IMR-90 (cell line): ENCODE measurements around the gene CALD1. TPM values are rescaled to one million over a fixed set of nuclear protein-coding genes. Genes with fewer than 3 reads are reported as not detected.

Experiments used
- ATAC-seq: fragments of 200-7000 bp; cut with Tn5 transposase; 2 replicates; pipeline ENCODE4 v1.9.1; 2020; ENCODE audit warnings: low read depth, mild to moderate bottlenecking, moderate library complexity
- BruUV-seq: library from RNA; stranded (reverse); fragments of 400-500 nt; replicated peaks from 2 replicates; lab custom pipeline; 2021; lab: Mats Ljungman, UMichigan
- CTCF ChIA-PET: fragments of 300-600 bp; formaldehyde crosslinking; extraction: SDS; loops from one replicate; lab custom pipeline; 2021; ENCODE audit warnings: antibody characterized with exemption; lab: Yijun Ruan, JAX
- POLR2A ChIA-PET: fragments of 300-600 bp; sonication (Branson Sonifier 250); formaldehyde crosslinking; loops from one replicate; lab custom pipeline; 2022; ENCODE audit warnings: antibody characterized with exemption; ENCODE audit not compliant: unreplicated experiment; lab: Charles Lee
- DNase-seq: peaks from one replicate; pipeline ENCODE4 v3.0.0; 2013
- H2AFZ ChIP-seq: replicated peaks from 2 replicates; pipeline ENCODE3; 2013; ENCODE audit warnings: low read length, mild to moderate bottlenecking; ENCODE audit not compliant: poor library complexity
- H2AK5ac ChIP-seq: 2 replicates; pipeline ENCODE4 v1.6.1; 2013; ENCODE audit warnings: low read depth, low read length, inconsistent platforms
- H2AK9ac ChIP-seq: replicated peaks from 2 replicates; pipeline ENCODE3; 2013; ENCODE audit warnings: mild to moderate bottlenecking, low read depth, low read length, moderate library complexity; ENCODE audit not compliant: poor library complexity
- H2BK120ac ChIP-seq: 2 replicates; pipeline ENCODE4 v1.6.1; 2013; ENCODE audit warnings: low read depth, low read length, inconsistent platforms
- H2BK15ac ChIP-seq: 3 replicates; pipeline ENCODE4 v1.6.1; 2013; ENCODE audit warnings: low read depth, low read length, inconsistent platforms
- H2BK20ac ChIP-seq: 2 replicates; pipeline ENCODE4 v1.6.1; 2013; ENCODE audit warnings: low read depth, mild to moderate bottlenecking, inconsistent platforms, low read length, moderate library complexity
- H2BK5ac ChIP-seq: 2 replicates; pipeline ENCODE4 v1.6.1; 2013; ENCODE audit warnings: mild to moderate bottlenecking, low read depth, low read length, inconsistent platforms; ENCODE audit not compliant: poor library complexity, severe bottlenecking
- H3K14ac ChIP-seq: replicated peaks from 2 replicates; pipeline ENCODE4 v1.6.1; 2013; ENCODE audit warnings: low read depth, low read length, inconsistent platforms
- H3K18ac ChIP-seq: 2 replicates; pipeline ENCODE4 v1.6.1; 2013; ENCODE audit warnings: low read depth, low read length, control low read depth
- H3K23ac ChIP-seq: 2 replicates; pipeline ENCODE4 v1.6.1; 2013; ENCODE audit warnings: low read depth, low read length, inconsistent platforms
- H3K27ac ChIP-seq: 2 replicates; pipeline ENCODE4 v1.5.1; 2013; ENCODE audit warnings: mild to moderate bottlenecking, control low read depth, low read length; ENCODE audit not compliant: insufficient read depth
- H3K27me3 ChIP-seq: 2 replicates; pipeline ENCODE4 v1.6.1; 2013; ENCODE audit warnings: low read length; ENCODE audit not compliant: control insufficient read depth, insufficient read depth
- H3K36me3 ChIP-seq: 2 replicates; pipeline ENCODE4 v1.6.1; 2013; ENCODE audit warnings: low read length, mixed read lengths; ENCODE audit not compliant: control insufficient read depth, insufficient read depth
- H3K4ac ChIP-seq: 2 replicates; pipeline ENCODE4 v1.6.1; 2013; ENCODE audit warnings: low read depth, low read length, inconsistent platforms
- H3K4me1 ChIP-seq: 2 replicates; pipeline ENCODE4 v1.6.1; 2013; ENCODE audit warnings: low read length, mixed read lengths; ENCODE audit not compliant: control insufficient read depth, insufficient read depth
- H3K4me2 ChIP-seq: 2 replicates; pipeline ENCODE4 v1.6.1; 2013; ENCODE audit warnings: low read depth, mild to moderate bottlenecking, control low read depth, low read length, moderate library complexity
- H3K4me3 ChIP-seq: 2 replicates; pipeline ENCODE4 v1.5.1; 2013; ENCODE audit warnings: low read depth, mild to moderate bottlenecking, control low read depth, low read length, moderate library complexity; ENCODE audit not compliant: insufficient read depth
- H3K56ac ChIP-seq: 2 replicates; pipeline ENCODE4 v1.6.1; 2013; ENCODE audit warnings: low read length, inconsistent platforms; ENCODE audit not compliant: insufficient read depth; ENCODE audit errors: extremely low read depth
- H3K79me1 ChIP-seq, 2 experiments: 2 replicates each; pipeline ENCODE4 v1.6.1; 2013; ENCODE audit warnings: low read length in 2 of 2, inconsistent platforms in 1 of 2, low read depth in 1 of 2
- H3K9ac ChIP-seq: 2 replicates; pipeline ENCODE4 v1.6.1; 2013; ENCODE audit warnings: low read depth, low read length, control low read depth
- H3K9me1 ChIP-seq: 2 replicates; pipeline ENCODE4 v1.6.1; 2013; ENCODE audit warnings: low read length, inconsistent platforms; ENCODE audit not compliant: insufficient read depth
- H3K9me3 ChIP-seq: 2 replicates; pipeline ENCODE4 v1.6.1; 2013; ENCODE audit warnings: low read length; ENCODE audit not compliant: control insufficient read depth, insufficient read depth
- H4K20me1 ChIP-seq: 2 replicates; pipeline ENCODE4 v1.6.1; 2013; ENCODE audit warnings: low read length, inconsistent platforms; ENCODE audit not compliant: insufficient read depth
- H4K5ac ChIP-seq: 2 replicates; pipeline ENCODE4 v1.6.1; 2013; ENCODE audit warnings: mild to moderate bottlenecking, low read depth, low read length, control low read depth
- H4K8ac ChIP-seq, 2 experiments: 2 replicates each; pipeline ENCODE4 v1.6.1; 2013; ENCODE audit warnings: low read depth in 2 of 2, low read length in 2 of 2, control low read depth in 1 of 2, inconsistent platforms in 1 of 2
- H4K91ac ChIP-seq: 2 replicates; pipeline ENCODE4 v1.6.1; 2013; ENCODE audit warnings: low read depth, low read length, inconsistent platforms; ENCODE audit not compliant: insufficient read depth
- CHD1 ChIP-seq: IDR thresholded peaks from 2 replicates; pipeline ENCODE4 v1.6.1; 2012; ENCODE audit warnings: low read depth, low read length, improper control_type of control experiment
- MAZ ChIP-seq: IDR thresholded peaks from 2 replicates; pipeline ENCODE4 v1.6.1; 2012; ENCODE audit warnings: low read depth, mild to moderate bottlenecking, low read length, improper control_type of control experiment, moderate library complexity, borderline replicate concordance
- WGBS, 2 experiments: methylation state at CpG; one replicate each; pipeline versions ENCODE4 v1.1.5 to v1.1.7; 2013; ENCODE audit warnings: missing lambda C conversion rate in 2 of 2; ENCODE audit not compliant: insufficient read length in 1 of 2; ENCODE audit errors: extremely low coverage in 2 of 2; 5-methylcytosine and 5-hydroxymethylcytosine counted together
- dilution Hi-C: fragments of 300-500 bp; cut with HindIII; formaldehyde crosslinking; loops from one replicate; pipeline ENCODE4 v1.14.3; 2018; ENCODE audit warnings: low sequenced_read_pairs; ENCODE audit not compliant: unreplicated experiment
- in situ Hi-C: fragments of 300-500 bp; cut with MboI; formaldehyde crosslinking; loops from 3 replicates; pipeline ENCODE4 v1.14.3; 2019; ENCODE audit warnings: low sequenced_read_pairs, inconsistent platforms, mixed read lengths
- intact Hi-C: fragments of 100-400 bp; cut with micrococcal nuclease; formaldehyde crosslinking; loops from 2 replicates; pipeline ENCODE4 v1.10.0; 2022
- polyA plus RNA-seq, 3 experiments: library from polyadenylated mRNA; depleted of rRNA; stranded (reverse); fragments of >200 nt; gene quantifications; 2 replicates each; pipeline ENCODE4 v1.2.3, GENCODE V29; 2012; ENCODE audit warnings: low replicate concordance in 1 of 3
- total RNA-seq: library from RNA; depleted of rRNA; stranded (reverse); fragments of >200 nt; gene quantifications from 2 replicates; pipeline ENCODE4 v1.2.3, GENCODE V29; 2012

Gene CALD1
- total and polyA plus RNA-seq, 2 of the 4 experiments (the other 2 are of a cell fraction): 375 to 487 TPM

DNA sequence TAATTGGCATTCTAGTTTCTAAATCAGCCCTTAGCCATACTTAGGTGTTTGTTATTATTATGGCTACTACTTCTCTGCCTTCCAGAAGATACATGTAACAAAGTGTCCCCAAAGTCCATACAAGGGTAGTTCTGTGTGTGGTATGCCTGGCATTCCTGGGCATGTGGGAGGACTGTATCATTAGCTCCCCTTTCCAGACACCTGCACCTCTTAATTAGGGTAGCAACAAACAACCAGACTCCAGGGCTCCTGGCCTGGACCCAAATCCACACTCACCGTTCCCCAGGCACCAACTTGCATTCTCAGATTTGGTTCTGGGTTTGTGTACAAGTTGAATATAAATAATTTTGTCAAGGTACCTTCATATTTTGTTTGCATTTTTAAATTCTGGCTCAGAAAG, 15.5 kb upstream of the CALD1 start:
- POLR2A ChIA-PET: no interaction called here
- H4K20me1 ChIP-seq: no peaks in the 10 kb centered on the region

More for the DNA sequence above, 15.5 kb upstream of the CALD1 start:
- Histone ChIP-seq H3K4me3 (no peak overlapping the region), H3K27ac (no peak overlapping the region), H3K9me3 (no peaks in the 10 kb centered on the region), H2AK5ac (no peak overlapping the region; the same call in 1 of the 2 replicates), H2BK5ac (no peak overlapping the region), H3K27me3 (no peaks in the 10 kb centered on the region), H3K4me1 (peaks cover 15% of the 10 kb centered on the region), H4K8ac (no peak overlapping the region), H3K18ac (no peak overlapping the region), H4K91ac (no peak overlapping the region), H3K4me2 (no peak overlapping the region), H2BK15ac (no peak overlapping the region), H2BK120ac (peak overlapping the region; percentile 34; the same call in 1 of the 2 replicates), H3K4ac (no peak overlapping the region), H2BK20ac (peak overlapping the region; percentile 47; the same call in 1 of the 2 replicates), H3K9ac (no peak overlapping the region), H3K14ac (no peak overlapping the region), H3K23ac (no peak overlapping the region), H3K36me3 (no peaks in the 10 kb centered on the region), H4K5ac (no peak overlapping the region), H3K79me1 (peaks cover 2 to 18% of the 10 kb centered on the region in 2 experiments; a peak in 3 of 4 replicates), H2AK9ac (no peak overlapping the region), H2AFZ (no peak overlapping the region), H3K56ac (no peak overlapping the region), H3K9me1 (peaks cover 15% of the 10 kb centered on the region)
- ATAC-seq (no peak), DNase-seq (no peak)
- CTCF ChIA-PET: interaction anchor here (0.6 kb wide), 1 partner anchor 39 kb away, joined by 4 read pairs; no protein-coding TSS in a partner anchor
- in situ Hi-C loops (no loop called here), dilution Hi-C loops (no loop called here), intact Hi-C loops (no loop called here)
- no CpG with 5 or more reads among the region's 1 CpG for WGBS, 2 experiments
- no peak for TF ChIP-seq MAZ
- no peak for TF ChIP-seq CHD1
- no TSS peak for BruUV-seq
